Measurements from ENCODE around the gene GPR173. TPM values are rescaled to one million over a fixed set of nuclear protein-coding genes. Genes with fewer than 3 reads are reported as not detected.

GPR173 gene
- total and polyA plus RNA-seq, 2 of the 8 experiments (the other 6 are each of a cell fraction or from before 2014, with no cell fraction given): 7.0 to 11.3 TPM

GRCh38 chrX:53073115-53073586, 24.6 kb downstream of the GPR173 start:
- Histone ChIP-seq H2BK12ac (ENCODE audit: low read depth, low read length) (no peak overlapping the region), H3K79me1 (ENCODE audit: low read depth, low read length) (no peaks in the 10 kb centered on the region), H4K20me1 (replicated peaks in 1 of 2; ENCODE audit: control insufficient read depth in 1 of 2, insufficient read depth in 2 of 2, low read length in 2 of 2) (no peaks in the 10 kb centered on the region), H3K56ac (replicated peaks; ENCODE audit: insufficient read length, low read depth, low read length) (no peak overlapping the region), H3K4ac (replicated peaks; ENCODE audit: insufficient read length, low read depth, low read length) (no peak overlapping the region), H2AFZ (ENCODE audit: low read length) (no peak overlapping the region), H3K14ac (ENCODE audit: insufficient read length) (no peak overlapping the region), H2BK120ac (replicated peaks; ENCODE audit: low read depth, low read length) (no peak overlapping the region), H2BK5ac (ENCODE audit: low read depth, low read length) (no peak overlapping the region), H3K9ac (replicated peaks in 1 of 4; ENCODE audit: extremely low read depth in 1 of 4, low read depth in 3 of 4, low read length in 3 of 4) (no peak overlapping the region), H4K8ac (ENCODE audit: extremely low read depth, insufficient read depth, low read length) (no peak overlapping the region), H3K4me2 (ENCODE audit: insufficient read depth in 1 of 2, low read depth in 2 of 2, low read length in 2 of 2) (peak overlapping the region in 1 of 2 experiments; percentile 7; a peak in 2 of 4 replicates), H2BK20ac (ENCODE audit: low read length) (no peak overlapping the region), H3K4me3 (ENCODE audit: extremely low read depth in 1 of 4, insufficient read depth in 2 of 4, low read depth in 3 of 4, low read length in 4 of 4) (no peak overlapping the region), H4K91ac (replicated peaks; ENCODE audit: insufficient read length, low read length) (no peak overlapping the region), H3K4me1 (replicated peaks in 1 of 4; ENCODE audit: control insufficient read depth in 3 of 4, insufficient read depth in 4 of 4, low read length in 3 of 4) (peaks cover 0 to 5% (median 1%) of the 10 kb centered on the region in 4 experiments; a peak in 2 of 7 replicates), H2AK5ac (ENCODE audit: low read depth, low read length) (no peak overlapping the region), H3K9me3 (ENCODE audit: insufficient read depth in 2 of 2, low read depth in 1 of 2, low read length in 1 of 2) (no peaks in the 10 kb centered on the region), H3K23me2 (ENCODE audit: low read depth, low read length) (peaks cover 3% of the 10 kb centered on the region; the same call in 1 of the 2 replicates), H3K27ac (ENCODE audit: low read depth, low read length) (no peak overlapping the region), H3K18ac (ENCODE audit: extremely low read depth, low read length) (no peak overlapping the region), H3K23ac (ENCODE audit: insufficient read length) (no peak overlapping the region), H3K79me2 (ENCODE audit: control insufficient read depth in 1 of 2, insufficient read depth in 2 of 2, low read length in 2 of 2) (no peaks in the 10 kb centered on the region), H4K5ac (ENCODE audit: insufficient read length, low read depth, low read length) (no peak overlapping the region), H3K36me3 (ENCODE audit: control insufficient read depth in 2 of 4, insufficient read depth in 4 of 4, low read length in 3 of 4) (no peaks in the 10 kb centered on the region), H3K27me3 (replicated peaks in 1 of 4; ENCODE audit: control insufficient read depth in 3 of 4, extremely low read depth in 1 of 4, insufficient read depth in 3 of 4, low read length in 3 of 4) (no peaks in the 10 kb centered on the region), H2BK15ac (ENCODE audit: low read length) (no peak overlapping the region)
- FAIRE-seq: no peak
- no peak for DNase-seq (ENCODE audit: low read depth in 1 of 2, low spot score in 2 of 2)
- ChIA-PET CTCF (ENCODE audit: partially characterized antibody) (interaction anchor here (0.8 to 1.4 kb wide), 3 partner anchors 13 to 18 kb away, joined by 3 to 4 read pairs (median 4); no protein-coding TSS in a partner anchor), POLR2A (ENCODE audit: partially characterized antibody) (interaction anchor here (0.8 to 2.0 kb wide), 2 partner anchors 9 to 16 kb away, joined by 3 to 12 read pairs; partner anchors contain the start of gene TSPYL2)
- WGBS, 2 experiments (ENCODE audit: extremely low coverage in 1 of 2, insufficient coverage in 1 of 2, insufficient read length in 1 of 2, insufficient replicate concordance in 2 of 2, low coverage in 1 of 2, low lambda C conversion rate in 2 of 2, missing lambda C conversion rate in 1 of 2): 72% methylated on average over 5 of the region's 6 CpGs; no CpG with 5 or more reads in 1 of the 2 experiments
- no peak for TF ChIP-seq MAFK (IDR thresholded peaks at IDR 0.05; ENCODE audit: low read depth, low read length)
- TF ChIP-seq SIRT6 (IDR thresholded peaks at IDR 0.05; ENCODE audit: low read length): no peak
- TF ChIP-seq RAD21 (IDR thresholded peaks at IDR 0.05 in 1 of 2, conservative IDR thresholded peaks at IDR 0.05 in 1 of 2; ENCODE audit: low read depth in 2 of 2, low read length in 2 of 2): no peak
- no peak for TF ChIP-seq KDM4A (IDR thresholded peaks at IDR 0.05; ENCODE audit: low read depth, low read length, severe bottlenecking)
- no peak for TF ChIP-seq PHF8 (conservative IDR thresholded peaks at IDR 0.05; ENCODE audit: low read depth, low read length)
- no peak for TF ChIP-seq NRF1 (IDR thresholded peaks at IDR 0.05; ENCODE audit: low read depth, low read length)
- no peak for TF ChIP-seq E2F6 (IDR thresholded peaks at IDR 0.05)
- no peak for TF ChIP-seq YY1 (IDR thresholded peaks at IDR 0.05; ENCODE audit: low read depth, low read length)
- TF ChIP-seq CEBPB (IDR thresholded peaks at IDR 0.05; ENCODE audit: low read depth, low read length): no peak
- TF ChIP-seq SIX5 (IDR thresholded peaks at IDR 0.05; ENCODE audit: low read depth, low read length): no peak
- no peak for TF ChIP-seq EZH2 (IDR thresholded peaks at IDR 0.05; ENCODE audit: low read depth, low read length, severe bottlenecking)
- no peak for TF ChIP-seq MAX (IDR thresholded peaks at IDR 0.05)
- no peak for TF ChIP-seq CBX5 (IDR thresholded peaks at IDR 0.05; ENCODE audit: low read depth, low read length)
